HepG2 (cell line): Measurements from ENCODE around the gene FHIT. TPM values are rescaled to one million over a fixed set of nuclear protein-coding genes. Genes with fewer than 3 reads are reported as not detected.
A peak's percentile ranks its signal among the peaks of the same experiment; 100 is the strongest.

Experiments
- BCL3 ChIP-seq: sonication (generic); formaldehyde crosslinking; IDR thresholded peaks from 2 replicates; pipeline ENCODE4 v1.5.1; 2020; ENCODE audit warnings: mild to moderate bottlenecking, missing genetic modification reagents, moderate library complexity
- CHD4 ChIP-seq: fragments of 200-600 bp; sonication (generic); IDR thresholded peaks from 2 replicates; pipeline ENCODE4 v1.7.0; 2017; ENCODE audit warnings: mild to moderate bottlenecking, low read length, borderline replicate concordance
- HBP1 ChIP-seq: IDR thresholded peaks from 2 replicates; pipeline ENCODE4 v1.6.1; 2016; ENCODE audit warnings: low read depth, control low read depth
- HMGA1 ChIP-seq: sonication (generic); formaldehyde crosslinking; conservative IDR thresholded peaks from 2 replicates; pipeline ENCODE4 v1.4.0; 2020; ENCODE audit warnings: missing genetic modification reagents
- KIAA2018 ChIP-seq: sonication (generic); formaldehyde crosslinking; IDR thresholded peaks from 2 replicates; pipeline ENCODE4 v1.5.0; 2020; ENCODE audit warnings: mild to moderate bottlenecking, missing genetic modification reagents, borderline replicate concordance
- RAD21 ChIP-seq: fragments of 450-650 bp; formaldehyde crosslinking; IDR thresholded peaks from 2 replicates; pipeline ENCODE4 v1.5.0; 2020; ENCODE audit warnings: mild to moderate bottlenecking
- ZFP41 ChIP-seq: sonication (generic); formaldehyde crosslinking; IDR thresholded peaks from 2 replicates; pipeline ENCODE4 v1.4.0; 2020; ENCODE audit warnings: mild to moderate bottlenecking, missing genetic modification reagents, borderline replicate concordance
- ZNF263 ChIP-seq: sonication (generic); formaldehyde crosslinking; IDR thresholded peaks from 2 replicates; pipeline ENCODE4 v1.4.0; 2020; ENCODE audit warnings: missing genetic modification reagents
- ZNF382 ChIP-seq: sonication (generic); formaldehyde crosslinking; IDR thresholded peaks from 2 replicates; pipeline ENCODE4 v1.5.0; 2020; ENCODE audit warnings: missing genetic modification reagents, mild to moderate bottlenecking, borderline replicate concordance
- ZNF513 ChIP-seq: sonication (generic); formaldehyde crosslinking; conservative IDR thresholded peaks from 2 replicates; pipeline ENCODE4 v1.5.0; 2020; ENCODE audit warnings: missing genetic modification reagents
- ZNF567 ChIP-seq: sonication (generic); formaldehyde crosslinking; IDR thresholded peaks from 2 replicates; pipeline ENCODE4 v1.8.1; 2023; ENCODE audit warnings: mild to moderate bottlenecking, missing genetic modification reagents, borderline replicate concordance
- ZNF616 ChIP-seq: sonication (generic); formaldehyde crosslinking; IDR thresholded peaks from 2 replicates; pipeline ENCODE4 v1.5.0; 2020; ENCODE audit warnings: low read depth, mild to moderate bottlenecking, missing genetic modification reagents
- ZNF788 ChIP-seq: sonication (generic); formaldehyde crosslinking; IDR thresholded peaks from 2 replicates; pipeline ENCODE4 v1.5.0; 2020; ENCODE audit warnings: mild to moderate bottlenecking, missing genetic modification reagents, borderline replicate concordance
- polyA plus RNA-seq, 8 experiments: library from polyadenylated mRNA; depleted of rRNA in 3 of 8; stranded (reverse) in 7 of 8; unstranded in 1 of 8; fragments of >200 nt; fragmentation: Illumina TruSeq in 4 of 8; extraction: Trizol in 4 of 8; gene quantifications; 2 replicates each; pipeline versions ENCODE4 v1.2.1 to v1.2.3, GENCODE V29; 2011 to 2016; ENCODE audit warnings: low read depth in 4 of 8, missing spikeins in 1 of 8, mixed read lengths in 1 of 8; ENCODE audit not compliant: insufficient read depth in 1 of 8
- total RNA-seq, 5 experiments: library from RNA; depleted of rRNA; stranded (reverse); fragments of >200 nt; fragmentation: Illumina TruSeq; extraction: Trizol; gene quantifications; 2 replicates each; pipeline ENCODE4 v1.2.3, GENCODE V29; 2016; ENCODE audit warnings: low read depth in 1 of 5

The FHIT gene
- total and polyA plus RNA-seq, 2 of the 13 experiments (the other 11 are each of a cell fraction or from before 2014, with no cell fraction given): 4.0 to 4.6 TPM

GRCh38 chr3:61251174-61251972 lies at the start of gene FHIT (continued):
- TF ChIP-seq KIAA2018 (CRISPR knock-in tag) (no peak), HBP1 (CRISPR knock-in tag) (no peak), RAD21 (CRISPR knock-in tag) (peak; percentile 53), ZNF788 (CRISPR knock-in tag) (peak; percentile 67; the same call in 1 of the 2 replicates), CHD4 (no peak), ZNF263 (CRISPR knock-in tag) (no peak), ZNF567 (no peak), HMGA1 (CRISPR knock-in tag) (no peak), ZNF382 (CRISPR knock-in tag) (no peak), BCL3 (CRISPR knock-in tag) (0 out of 2 replicates have a peak, but pooled peaks have one; percentile 51), ZFP41 (CRISPR knock-in tag) (no peak), ZNF616 (CRISPR knock-in tag) (0 out of 2 replicates have a peak, but pooled peaks have one; percentile 32), ZNF513 (no peak)
